CD14-positive monocyte (primary cell): Measurements from ENCODE around the gene TLK2. TPM values are rescaled to one million over a fixed set of nuclear protein-coding genes. Genes with fewer than 3 reads are reported as not detected.
"Not testable (repeated sequence)": the region's sequence is repeated elsewhere in the genome, so short reads cannot be mapped to it uniquely, and the experiment has no call there.

Experiments used
- DNase-seq, 3 donors: peaks; one replicate each; pipeline ENCODE4 v3.0.0-alpha.2; 2011 to 2022
- H2AFZ ChIP-seq: 2 replicates; pipeline ENCODE4 v1.6.0; 2012; ENCODE audit warnings: mild to moderate bottlenecking, low read depth, low read length, inconsistent platforms; ENCODE audit not compliant: insufficient read depth, poor library complexity, severe bottlenecking
- H3K27ac ChIP-seq, 2 donors: 1 replicate in 1 of 2; 2 replicates in 1 of 2; pipeline ENCODE4 v1.5.1; 2012 to 2013; ENCODE audit warnings: low read length in 2 of 2, control low read depth in 1 of 2, inconsistent platforms in 1 of 2, low read depth in 1 of 2, mild to moderate bottlenecking in 1 of 2
- H3K27me3 ChIP-seq, 2 donors: one replicate each; pipeline versions ENCODE4 v1.6.0 to v1.6.1; 2011 to 2013; ENCODE audit warnings: low read length in 2 of 2; ENCODE audit not compliant: control insufficient read depth in 2 of 2, insufficient read depth in 2 of 2
- H3K36me3 ChIP-seq, 2 donors: replicated peaks in 1 of 2; 1 replicate in 1 of 2; 2 replicates in 1 of 2; pipeline versions ENCODE4 v1.5.1 to v1.6.1; 2012 to 2013; ENCODE audit warnings: low read length in 2 of 2, control low read depth in 1 of 2, inconsistent platforms in 1 of 2, mild to moderate bottlenecking in 1 of 2; ENCODE audit not compliant: insufficient read depth in 2 of 2, control insufficient read depth in 1 of 2
- H3K4me1 ChIP-seq, 2 donors: 1 replicate in 1 of 2; 2 replicates in 1 of 2; pipeline versions ENCODE4 v1.5.1 to v1.6.1; 2012 to 2013; ENCODE audit warnings: low read length in 2 of 2, control low read depth in 1 of 2, inconsistent platforms in 1 of 2, mild to moderate bottlenecking in 1 of 2, moderate library complexity in 1 of 2; ENCODE audit not compliant: insufficient read depth in 2 of 2, control insufficient read depth in 1 of 2
- H3K4me2 ChIP-seq: replicated peaks from 2 replicates; pipeline ENCODE3; 2012; ENCODE audit warnings: low read length, moderate library complexity, mild to moderate bottlenecking; ENCODE audit not compliant: poor library complexity, severe bottlenecking; ENCODE audit errors: extremely low read depth
- H3K4me3 ChIP-seq, 3 experiments: fragments of 200-600 bp in 1 of 3; sonication (generic) in 1 of 3; replicated peaks in 1 of 3; 1 replicate in 2 of 3; 2 replicates in 1 of 3; pipeline ENCODE4 v1.5.1; 2011 to 2013; ENCODE audit warnings: low read length in 3 of 3, mild to moderate bottlenecking in 3 of 3, control low read depth in 2 of 3, low read depth in 2 of 3, inconsistent platforms in 1 of 3, moderate library complexity in 1 of 3
- H3K79me2 ChIP-seq: 2 replicates; pipeline ENCODE4 v1.6.0; 2012; ENCODE audit warnings: mild to moderate bottlenecking, control low read depth, inconsistent platforms, low read length, moderate library complexity; ENCODE audit not compliant: insufficient read depth
- H3K9ac ChIP-seq: 2 replicates; pipeline ENCODE4 v1.6.0; 2017; ENCODE audit warnings: low read length, mild to moderate bottlenecking; ENCODE audit not compliant: insufficient read depth, poor library complexity, severe bottlenecking
- H3K9me3 ChIP-seq, 2 donors: replicated peaks in 1 of 2; 1 replicate in 1 of 2; 2 replicates in 1 of 2; pipeline versions ENCODE4 v1.5.1 to v1.6.1; 2012 to 2013; ENCODE audit warnings: low read length in 2 of 2, control low read depth in 1 of 2; ENCODE audit not compliant: control insufficient read depth in 1 of 2, insufficient read depth in 1 of 2
- H4K20me1 ChIP-seq: 2 replicates; pipeline ENCODE4 v1.6.0; 2012; ENCODE audit warnings: mild to moderate bottlenecking, low read length, control low read depth, moderate library complexity; ENCODE audit not compliant: insufficient read depth
- H3K27ac Mint-ChIP-seq, 7 donors: one replicate each; pipeline ENCODE4 v1.8.0; 2020; ENCODE audit warnings: mild to moderate bottlenecking in 7 of 7, mixed read lengths in 7 of 7, moderate library complexity in 6 of 7, inconsistent platforms in 2 of 7
- H3K27me3 Mint-ChIP-seq, 3 donors: one replicate each; pipeline ENCODE4 v1.8.0; 2021 to 2022; ENCODE audit warnings: low read depth in 3 of 3, mild to moderate bottlenecking in 3 of 3, mixed read lengths in 3 of 3, moderate library complexity in 3 of 3, inconsistent platforms in 1 of 3
- H3K36me3 Mint-ChIP-seq, 2 donors: one replicate each; pipeline ENCODE4 v1.8.0; 2020; ENCODE audit warnings: mixed read lengths in 2 of 2, inconsistent platforms in 1 of 2, mild to moderate bottlenecking in 1 of 2
- H3K4me1 Mint-ChIP-seq: one replicate; pipeline ENCODE4 v1.8.0; 2020; ENCODE audit warnings: mild to moderate bottlenecking, mixed read lengths
- H3K4me3 Mint-ChIP-seq, 2 donors: one replicate each; pipeline ENCODE4 v1.8.0; 2020; ENCODE audit warnings: mild to moderate bottlenecking in 2 of 2, mixed read lengths in 2 of 2, moderate library complexity in 1 of 2
- H3K9me3 Mint-ChIP-seq, 7 donors: one replicate each; pipeline ENCODE4 v1.8.0; 2020 to 2022; ENCODE audit warnings: mixed read lengths in 7 of 7, mild to moderate bottlenecking in 6 of 7, moderate library complexity in 6 of 7, inconsistent platforms in 2 of 7
- WGBS: methylation state at CpG from one replicate; pipeline ENCODE4 v1.1.5; 2013; ENCODE audit warnings: missing lambda C conversion rate; ENCODE audit not compliant: insufficient coverage; 5-methylcytosine and 5-hydroxymethylcytosine counted together
- intact Hi-C, 2 donors: fragments of 100-400 bp; cut with micrococcal nuclease; formaldehyde crosslinking; loops; one replicate each; pipeline versions ENCODE4 v1.15.0 to v1.15.1; 2023
- polyA plus RNA-seq, 3 donors: library from polyadenylated mRNA; depleted of rRNA in 1 of 3; unstranded in 2 of 3; stranded (reverse) in 1 of 3; fragments of 300-500 nt in 2 of 3; fragments of >200 nt in 1 of 3; fragmentation: Illumina TruSeq in 2 of 3; gene quantifications; 1 replicate in 2 of 3; 2 replicates in 1 of 3; pipeline ENCODE4 v1.2.3, GENCODE V29; 2012 to 2021

Gene TLK2
- polyA plus RNA-seq, 3 donors: 4.0 to 28.2 (median 4.3) TPM

- Mint-ChIP-seq H3K27ac (peak overlapping the region in 3 of 7 donors; percentile 11 to 74 (median 32)), H3K4me1 (peaks cover 19% of the 10 kb centered on the region), H3K36me3 (peaks cover 3 to 24% of the 10 kb centered on the region in 2 donors)
- H3K27me3 Mint-ChIP-seq, H3K4me2 ChIP-seq, H3K4me1 ChIP-seq, H3K4me3 ChIP-seq, H3K4me3 Mint-ChIP-seq, H3K9me3 Mint-ChIP-seq, H3K27ac ChIP-seq, H3K9ac ChIP-seq, DNase-seq, H2AFZ ChIP-seq, H3K36me3 ChIP-seq, H3K9me3 ChIP-seq, intact Hi-C loops, H3K27me3 ChIP-seq: not testable (repeated sequence)
- Histone ChIP-seq H4K20me1 (peaks cover 87% of the 10 kb centered on the region), H3K79me2 (peaks cover 96% of the 10 kb centered on the region)
- no CpG with 5 or more reads among the region's 5 CpGs for WGBS
Observed at GRCh38 chr17:62493049-62493655, 14.5 kb downstream of the TLK2 start.

GRCh38 chr17:62494073-62494472 lies 15.4 kb downstream of the TLK2 start:
- H3K27me3 Mint-ChIP-seq, H3K27ac ChIP-seq, intact Hi-C loops, H3K4me3 Mint-ChIP-seq, H3K4me3 ChIP-seq, H3K27me3 ChIP-seq, H3K9me3 Mint-ChIP-seq, DNase-seq, H3K9me3 ChIP-seq, H3K9ac ChIP-seq, H3K4me2 ChIP-seq, H2AFZ ChIP-seq, H3K36me3 ChIP-seq, H3K4me1 ChIP-seq: not testable (repeated sequence)
- peak overlapping the region in 2 of 7 donors; percentile 35 to 63 for H3K27ac Mint-ChIP-seq
- peaks cover 3 to 18% of the 10 kb centered on the region in 2 donors for H3K36me3 Mint-ChIP-seq
- H3K79me2 ChIP-seq: peaks cover 96% of the 10 kb centered on the region
- H3K4me1 Mint-ChIP-seq: peaks cover 19% of the 10 kb centered on the region
- WGBS: no CpG with 5 or more reads among the region's 7 CpGs
- H4K20me1 ChIP-seq: peaks cover 87% of the 10 kb centered on the region

GRCh38 chr17:62496344-62496743 lies 17.7 kb downstream of the TLK2 start:
- H3K79me2 ChIP-seq: peaks cover 90% of the 10 kb centered on the region
- H3K9me3 Mint-ChIP-seq, H3K27me3 Mint-ChIP-seq, intact Hi-C loops, H3K4me1 Mint-ChIP-seq, H3K27me3 ChIP-seq, H2AFZ ChIP-seq, H3K4me2 ChIP-seq, H3K9me3 ChIP-seq, DNase-seq, H3K4me3 ChIP-seq, H3K4me1 ChIP-seq, H3K9ac ChIP-seq, H3K4me3 Mint-ChIP-seq, H3K36me3 ChIP-seq, H3K27ac ChIP-seq: not testable (repeated sequence)
- Mint-ChIP-seq H3K27ac (peak overlapping the region in 4 of 7 donors; percentile 33 to 63 (median 41)), H3K36me3 (peaks cover 3 to 17% of the 10 kb centered on the region in 2 donors)
- peaks cover 82% of the 10 kb centered on the region for H4K20me1 ChIP-seq
- 100% methylated on average over 2 of the region's 4 CpGs for WGBS

- H3K27ac ChIP-seq, H3K4me1 Mint-ChIP-seq, H3K4me2 ChIP-seq, H3K27me3 ChIP-seq, intact Hi-C loops, H3K36me3 Mint-ChIP-seq, H3K9me3 ChIP-seq, H3K4me3 Mint-ChIP-seq, H3K4me1 ChIP-seq, H3K27me3 Mint-ChIP-seq, H3K4me3 ChIP-seq, H2AFZ ChIP-seq, H3K36me3 ChIP-seq, DNase-seq, H3K9ac ChIP-seq, H3K9me3 Mint-ChIP-seq: not testable (repeated sequence)
- peaks cover 87% of the 10 kb centered on the region for H3K79me2 ChIP-seq
- peak overlapping the region in 2 of 7 donors; percentile 18 to 38 for H3K27ac Mint-ChIP-seq
- whole genome bisulfite sequencing: 100% methylated on average over 1 of the region's 8 CpGs
- H4K20me1 ChIP-seq: peaks cover 68% of the 10 kb centered on the region
Observed at GRCh38 chr17:62498796-62499195, 20.2 kb downstream of the TLK2 start.
